ENCODE data around the gene CRYM.

Gene CRYM

DNA sequence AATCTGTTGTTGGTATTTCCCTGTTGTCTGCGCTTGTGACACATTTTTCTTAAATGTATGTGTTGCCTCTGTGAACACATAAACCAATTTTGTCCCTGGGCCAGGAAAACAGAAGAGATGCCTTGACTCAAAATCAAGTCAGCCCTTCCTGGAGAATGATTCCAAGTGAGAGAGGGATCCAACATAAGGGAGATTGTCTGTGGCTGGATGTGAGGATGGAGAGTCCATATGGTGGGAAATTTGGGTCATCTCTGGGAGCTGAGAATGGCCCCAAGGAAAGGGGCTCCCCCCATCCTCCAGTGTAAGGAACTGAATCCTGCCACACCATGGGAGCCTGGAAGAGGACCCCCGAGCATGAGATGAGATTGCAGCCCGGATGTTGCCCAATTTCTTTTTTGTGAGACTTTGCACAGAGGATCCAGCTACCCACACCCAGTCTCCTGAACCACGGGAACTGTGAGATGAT lies 13.5 kb downstream of the CRYM start:
- Mint-ChIP-seq H3K27ac (peak overlapping the region; percentile 96), H3K4me1 (peaks cover 26% of the 10 kb centered on the region), H3K36me3 (ENCODE audit: low read depth) (no peaks in the 10 kb centered on the region), H3K9me3 (no peaks in the 10 kb centered on the region), H3K27me3 (ENCODE audit: low read depth, poor library complexity) (peaks cover 2% of the 10 kb centered on the region), H3K4me3 (no peak overlapping the region)
- no peak for TF ChIP-seq CTCF (IDR thresholded peaks at IDR 0.05)
- DNase-seq = no peak

GRCh38 chr16:21263640-21264570 lies 14.2 kb downstream of the CRYM start:
- peak; percentile 30 for DNase-seq
- Mint-ChIP-seq H3K4me3 (peak overlapping the region; percentile 29), H3K9me3 (no peaks in the 10 kb centered on the region), H3K27me3 (ENCODE audit: low read depth, poor library complexity) (no peaks in the 10 kb centered on the region), H3K27ac (peak overlapping the region; percentile 96), H3K36me3 (ENCODE audit: low read depth) (no peaks in the 10 kb centered on the region), H3K4me1 (peaks cover 26% of the 10 kb centered on the region)
- no peak for TF ChIP-seq CTCF (IDR thresholded peaks at IDR 0.05)

- Mint-ChIP-seq H3K9me3 (no peaks in the 10 kb centered on the region), H3K4me3 (no peak overlapping the region), H3K27me3 (ENCODE audit: low read depth, poor library complexity) (no peaks in the 10 kb centered on the region), H3K4me1 (peaks cover 26% of the 10 kb centered on the region), H3K27ac (peak overlapping the region; percentile 96), H3K36me3 (ENCODE audit: low read depth) (no peaks in the 10 kb centered on the region)
- DNase-seq = no peak
- no peak for TF ChIP-seq CTCF (IDR thresholded peaks at IDR 0.05)
Measured at GRCh38 chr16:21262779-21263639, 15.1 kb downstream of the CRYM start.

DNA sequence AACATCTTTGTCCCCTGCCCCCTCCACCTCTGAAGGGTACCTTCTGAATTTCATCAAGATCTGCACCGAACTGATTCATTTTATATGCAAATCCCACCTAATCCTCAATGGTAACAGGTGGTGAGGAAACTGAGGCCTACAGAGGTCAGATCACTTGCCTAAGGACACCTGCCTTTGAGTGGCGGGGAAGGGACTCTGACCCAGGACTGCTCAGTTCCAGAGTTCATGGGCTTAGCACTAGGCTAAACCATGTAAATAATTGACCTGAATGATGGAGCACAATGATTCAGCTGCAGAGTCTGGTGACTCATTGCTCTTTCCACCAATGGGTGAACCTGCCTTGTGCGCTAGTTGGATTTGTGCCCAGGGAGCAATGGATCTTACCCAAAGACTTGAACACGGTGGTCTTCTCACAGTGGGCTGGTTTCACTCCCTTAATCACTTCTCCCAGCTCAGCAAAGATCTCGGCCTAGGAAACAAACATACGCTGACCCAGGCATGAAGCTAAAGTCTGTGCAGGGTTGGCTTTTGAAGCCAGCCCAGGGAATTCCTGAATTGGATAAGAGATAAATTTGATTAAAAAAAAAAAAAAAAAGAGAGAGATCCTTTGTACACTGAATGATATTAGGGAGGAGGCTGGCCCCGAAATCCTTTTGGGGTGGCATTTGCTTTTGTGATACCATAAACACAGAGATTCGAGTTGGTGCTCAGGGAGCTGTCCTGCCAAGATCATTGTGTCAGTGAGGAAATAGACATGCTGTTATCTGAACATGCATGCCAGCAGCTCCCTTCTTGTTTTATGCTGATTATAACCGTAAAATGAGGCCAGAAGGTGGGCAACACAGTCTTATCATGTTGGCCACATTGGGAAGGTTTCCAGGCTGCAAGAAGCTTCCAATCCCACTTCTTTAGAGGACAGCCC lies 17.0 kb downstream of the CRYM start:
- TF ChIP-seq CTCF (IDR thresholded peaks at IDR 0.05) = no peak
- Mint-ChIP-seq H3K9me3 (no peaks in the 10 kb centered on the region), H3K4me3 (no peak overlapping the region), H3K27ac (no peak overlapping the region), H3K36me3 (ENCODE audit: low read depth) (no peaks in the 10 kb centered on the region), H3K4me1 (peaks cover 26% of the 10 kb centered on the region), H3K27me3 (ENCODE audit: low read depth, poor library complexity) (no peaks in the 10 kb centered on the region)
- DNase-seq = no peak

DNA sequence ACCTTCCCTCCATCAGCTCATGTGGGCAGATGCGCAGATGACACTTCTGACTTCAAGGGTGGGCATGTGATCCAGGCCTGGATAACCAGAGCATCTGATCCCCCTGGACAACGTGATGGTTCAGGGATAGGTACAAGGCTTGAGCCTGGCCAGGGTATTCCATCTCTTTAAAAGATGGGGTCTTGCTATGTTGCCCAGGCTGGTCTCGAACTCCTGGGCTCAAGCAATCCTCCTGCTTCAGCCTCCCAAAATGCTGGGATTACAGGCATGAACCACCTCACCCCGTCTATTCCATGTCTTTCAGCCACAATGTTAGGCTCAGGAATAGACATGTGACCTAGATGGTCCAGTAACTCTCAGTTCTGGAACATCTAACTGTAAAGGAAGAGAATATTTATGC lies 20.8 kb downstream of the CRYM start:
- no peak for TF ChIP-seq CTCF (IDR thresholded peaks at IDR 0.05)
- peaks cover 5% of the 10 kb centered on the region for H3K27me3 Mint-ChIP-seq (ENCODE audit: low read depth, poor library complexity)
- H3K27ac Mint-ChIP-seq = no peak overlapping the region
- H3K4me1 Mint-ChIP-seq = no peaks in the 10 kb centered on the region
- no peaks in the 10 kb centered on the region for H3K9me3 Mint-ChIP-seq
- H3K36me3 Mint-ChIP-seq (ENCODE audit: low read depth) = no peaks in the 10 kb centered on the region
- H3K4me3 Mint-ChIP-seq = no peak overlapping the region
- DNase-seq = no peak
